ENCODE data around the gene BNC2.
"Not testable (repeated sequence)": the region's sequence is repeated elsewhere in the genome, so short reads cannot be mapped to it uniquely, and the experiment has no call there.

Gene BNC2

GRCh38 chr9:16458696-16459420 is 411.6 kb downstream of the BNC2 start:
- DNase-seq (ENCODE audit: low read depth in 2 of 2), result no peak

DNA sequence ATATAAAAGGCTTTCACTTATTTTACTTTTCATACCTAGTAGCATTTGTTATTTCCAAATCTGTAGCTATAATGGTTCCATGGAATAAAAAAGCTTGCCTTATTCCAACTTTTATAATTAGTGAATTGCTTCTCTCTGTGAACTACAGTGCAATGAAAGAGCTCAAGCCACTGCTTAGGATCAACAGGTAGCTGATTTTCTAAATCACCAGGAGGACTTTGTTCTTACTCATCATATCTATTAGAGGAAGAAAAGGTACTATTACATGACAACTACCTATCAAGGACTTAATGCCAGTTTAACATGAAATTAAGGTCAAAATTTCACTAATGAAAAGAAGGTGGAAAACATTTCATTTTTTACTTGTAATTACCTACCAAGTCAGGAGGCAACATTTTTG is 414.6 kb downstream of the BNC2 start:
- DNase-seq (ENCODE audit: low read depth in 2 of 2), result no peak

- DNase-seq (ENCODE audit: low read depth in 2 of 2), result no peak
Observed at GRCh38 chr9:16453390-16453789, 417.1 kb downstream of the BNC2 start.

DNA sequence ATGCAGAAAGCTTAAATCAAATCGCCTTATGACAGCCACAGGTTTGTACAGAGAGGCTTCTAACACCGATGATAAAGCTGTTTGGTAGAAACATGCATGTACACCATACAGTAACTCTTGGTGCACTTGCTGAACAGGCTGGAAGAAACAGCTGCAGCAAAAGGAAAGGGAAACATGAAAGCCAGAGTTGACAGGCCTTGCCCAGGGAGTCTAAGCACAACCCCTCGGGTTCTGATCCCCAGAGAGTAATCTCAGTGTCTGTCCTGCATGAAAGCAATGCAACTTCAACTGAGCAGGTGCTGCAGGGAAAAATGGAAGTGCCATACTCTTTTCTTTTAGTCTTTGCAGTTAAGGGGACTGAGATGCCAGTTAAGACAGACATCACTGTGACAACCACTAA is 419.9 kb downstream of the BNC2 start:
- no peak for DNase-seq (ENCODE audit: low read depth in 2 of 2)

GRCh38 chr9:16450043-16450442 is 420.4 kb downstream of the BNC2 start:
- DNase-seq (ENCODE audit: low read depth in 2 of 2), result no peak

- DNase-seq (ENCODE audit: low read depth in 2 of 2), result no peak
Observed at GRCh38 chr9:16449076-16449730, 421.3 kb downstream of the BNC2 start.

DNA sequence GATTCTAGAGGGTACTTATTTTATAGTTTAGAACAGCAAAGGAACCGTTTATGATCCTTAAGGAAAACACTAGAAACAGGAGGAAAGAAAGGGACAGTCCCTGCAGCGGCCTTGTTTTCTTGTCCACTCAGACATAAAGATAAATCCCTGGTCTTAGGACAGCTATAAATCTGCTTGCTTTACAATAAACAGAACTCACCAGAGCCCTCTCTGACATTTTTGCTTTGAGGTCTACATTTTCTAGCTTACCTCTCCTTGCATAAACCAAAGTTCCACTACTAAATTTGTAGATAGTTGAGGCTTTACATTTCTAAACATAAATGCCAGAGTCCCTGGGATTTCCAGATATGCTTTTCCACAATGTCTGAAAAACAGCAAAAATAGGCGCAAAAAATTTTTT is 422.5 kb downstream of the BNC2 start:
- no peak for DNase-seq (ENCODE audit: low read depth in 2 of 2)

DNA sequence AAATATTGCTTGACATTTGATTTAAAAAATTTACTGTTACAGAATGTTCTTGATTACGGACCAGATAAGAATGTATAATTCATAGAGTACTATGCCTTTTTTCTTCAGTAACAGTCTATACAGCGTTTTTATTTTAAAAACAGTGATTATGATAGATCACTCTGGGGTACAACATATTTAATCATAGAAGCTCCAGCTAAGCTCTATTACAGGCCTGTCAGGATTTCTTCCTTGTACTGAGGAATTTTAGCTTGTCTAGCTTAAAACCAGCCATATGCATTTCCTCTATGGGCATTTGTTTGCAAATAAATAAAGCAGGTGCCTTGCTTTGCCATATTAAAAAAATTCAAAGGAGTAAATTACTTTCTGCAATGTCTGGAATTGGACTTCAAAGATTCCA is 423.8 kb downstream of the BNC2 start:
- no peak for DNase-seq (ENCODE audit: low read depth in 2 of 2)

GRCh38 chr9:16445141-16445920 is 425.1 kb downstream of the BNC2 start:
- DNase-seq (ENCODE audit: low read depth in 2 of 2), result no peak

DNA sequence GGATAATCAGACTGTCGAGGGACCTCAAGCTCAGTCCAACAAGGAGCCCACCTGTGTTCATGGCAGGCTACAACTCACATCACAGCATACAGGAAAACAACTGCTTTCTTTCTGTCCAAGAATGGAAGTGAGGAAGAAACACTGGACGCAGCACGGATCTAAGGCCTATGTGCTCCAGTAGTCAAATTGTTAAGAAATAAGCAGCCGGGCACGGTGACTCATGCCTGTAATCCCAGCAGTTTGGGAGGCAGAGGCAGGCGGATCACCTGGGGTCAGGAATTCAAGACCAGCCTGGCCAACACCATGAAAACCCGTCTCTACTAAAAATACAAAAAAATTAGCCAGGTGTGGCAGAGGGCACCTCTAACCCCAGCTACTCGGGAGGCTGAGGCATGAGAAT is 427.8 kb downstream of the BNC2 start:
- no peak for DNase-seq (ENCODE audit: low read depth in 2 of 2)

DNA sequence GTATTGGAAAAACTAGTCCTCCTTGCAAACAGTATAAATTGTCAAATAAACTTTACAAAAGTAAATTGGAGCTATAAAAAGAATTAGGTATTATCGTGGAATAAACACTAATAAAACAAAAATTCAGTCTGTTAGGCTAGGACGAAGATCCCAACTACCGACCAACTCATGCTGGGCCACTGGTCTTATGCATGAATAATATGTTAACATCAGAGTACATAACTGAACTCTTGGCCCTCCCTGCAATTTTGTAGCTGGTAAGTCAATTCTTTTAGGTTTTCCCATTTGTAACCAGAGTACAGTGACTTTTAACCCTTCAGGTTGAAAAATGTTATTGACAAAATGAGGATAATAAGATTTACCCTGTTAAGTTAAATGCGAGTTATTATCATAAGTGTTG is 428.7 kb downstream of the BNC2 start:
- DNase-seq (ENCODE audit: low read depth in 2 of 2), result no peak

DNA sequence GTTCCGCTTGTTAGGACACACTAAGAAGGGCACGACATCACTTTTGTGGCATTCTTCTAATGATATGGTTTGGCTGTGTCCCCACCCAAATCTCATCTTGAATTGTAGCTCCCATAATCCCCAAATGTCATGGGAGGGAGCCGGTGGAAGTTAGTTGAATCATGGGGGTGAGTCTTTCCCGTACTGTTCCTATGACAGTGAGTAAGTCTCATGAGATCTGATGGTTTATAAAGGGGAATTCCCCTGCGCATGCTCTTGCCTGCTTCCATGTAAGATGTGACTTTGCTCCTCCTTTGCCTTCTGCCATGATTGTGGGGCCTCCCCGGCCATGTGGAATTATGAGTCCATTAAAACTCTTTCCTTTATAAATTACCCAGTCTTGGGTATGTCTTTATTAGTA is 431.6 kb downstream of the BNC2 start:
- not testable (repeated sequence) for DNase-seq (ENCODE audit: low read depth in 2 of 2)

DNA sequence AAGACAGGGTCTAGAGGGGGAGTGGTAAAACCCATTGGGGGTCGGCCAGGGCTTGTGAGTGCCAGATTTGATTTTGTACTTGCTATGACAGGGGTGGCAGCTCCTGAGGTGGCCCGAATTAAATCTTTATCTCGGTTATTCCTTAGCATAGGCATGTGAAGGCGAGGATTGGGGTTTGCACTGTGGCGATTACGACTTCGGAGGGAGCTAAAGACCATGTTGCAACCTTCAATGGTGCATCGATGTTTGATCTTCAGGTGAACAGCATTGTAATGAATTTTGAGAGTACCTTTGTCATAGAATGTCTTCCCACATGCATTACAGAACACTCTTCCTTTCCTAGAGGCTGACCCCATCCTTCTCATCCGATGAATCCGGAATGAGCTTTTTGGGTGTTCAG is 433.9 kb downstream of the BNC2 start:
- no peak for DNase-seq (ENCODE audit: low read depth in 2 of 2)

- no peak for DNase-seq (ENCODE audit: low read depth in 2 of 2)
Observed at GRCh38 chr9:16434526-16434925, 435.9 kb downstream of the BNC2 start.

DNA sequence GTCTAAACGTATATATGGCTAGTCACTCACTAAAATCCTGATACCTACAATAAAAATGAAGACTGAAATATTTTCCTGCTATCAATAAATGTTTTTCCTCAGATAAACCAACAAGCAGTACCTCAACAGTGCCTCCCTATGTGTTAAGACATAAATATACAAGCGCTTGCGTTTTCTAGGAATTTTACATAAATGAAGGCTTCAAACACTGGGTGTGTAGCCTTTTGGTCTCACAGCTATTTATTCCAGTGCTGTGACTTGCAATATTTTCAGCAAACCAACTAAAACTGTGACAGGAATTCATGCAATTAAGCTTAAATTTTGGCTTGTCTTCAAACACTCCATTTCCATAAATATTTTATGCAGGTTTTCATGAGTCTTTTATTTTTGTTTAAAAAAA is 437.0 kb downstream of the BNC2 start:
- DNase-seq (ENCODE audit: low read depth in 2 of 2), result no peak

DNA sequence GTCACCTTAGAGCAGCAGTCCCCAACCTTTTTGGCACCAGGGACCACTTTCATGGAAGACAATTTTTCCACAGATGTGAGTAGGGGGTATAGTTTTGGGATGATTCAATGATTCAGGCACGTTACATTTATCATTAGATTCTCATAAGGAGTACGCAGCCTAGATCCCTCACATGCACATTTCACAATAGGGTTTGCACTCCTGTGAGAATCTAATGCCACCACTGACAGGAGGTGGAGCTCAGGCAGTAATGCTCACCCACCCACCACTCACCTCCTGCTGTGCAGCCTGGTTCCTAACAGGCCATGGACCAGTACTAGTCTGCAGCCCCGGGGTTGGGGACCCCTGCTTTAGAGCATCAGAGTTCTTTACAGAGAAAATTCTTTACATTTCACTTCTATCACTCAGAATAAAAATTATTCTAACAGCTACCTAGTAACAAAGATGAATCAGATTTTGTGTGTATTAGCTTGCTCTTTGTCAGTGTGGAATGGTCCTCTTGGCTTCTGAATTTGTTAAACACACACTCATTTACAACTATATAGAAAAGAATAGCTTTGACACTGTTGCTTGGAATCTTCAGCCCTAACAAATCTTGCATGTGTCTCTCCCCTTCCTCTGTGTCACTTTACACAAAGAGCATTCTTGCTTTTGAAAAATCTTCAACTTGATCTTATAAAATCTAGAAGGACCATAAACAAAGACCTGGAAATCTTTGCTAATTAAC is 438.6 kb downstream of the BNC2 start:
- DNase-seq (ENCODE audit: low read depth in 2 of 2), result no peak

DNA sequence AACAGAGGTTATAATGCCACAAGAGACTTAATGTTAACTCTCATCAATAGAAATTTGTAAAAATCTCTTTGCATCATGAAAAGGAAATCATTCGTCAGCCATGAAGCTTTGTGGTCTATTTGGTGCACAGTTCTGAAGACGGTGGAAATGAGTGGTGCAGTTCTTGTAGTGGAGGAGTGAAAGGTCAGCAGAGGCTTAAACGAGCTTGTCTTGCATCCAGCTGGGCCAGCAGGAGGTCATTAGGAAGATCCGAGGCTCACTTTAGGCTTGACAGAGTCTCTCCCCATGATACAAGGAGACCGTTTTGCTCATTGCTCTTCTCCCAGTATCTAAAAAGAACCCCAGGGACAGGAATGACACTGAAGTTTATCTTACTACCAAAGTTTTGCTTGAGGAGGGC is 440.8 kb downstream of the BNC2 start:
- DNase-seq (ENCODE audit: low read depth in 2 of 2), result no peak

DNA sequence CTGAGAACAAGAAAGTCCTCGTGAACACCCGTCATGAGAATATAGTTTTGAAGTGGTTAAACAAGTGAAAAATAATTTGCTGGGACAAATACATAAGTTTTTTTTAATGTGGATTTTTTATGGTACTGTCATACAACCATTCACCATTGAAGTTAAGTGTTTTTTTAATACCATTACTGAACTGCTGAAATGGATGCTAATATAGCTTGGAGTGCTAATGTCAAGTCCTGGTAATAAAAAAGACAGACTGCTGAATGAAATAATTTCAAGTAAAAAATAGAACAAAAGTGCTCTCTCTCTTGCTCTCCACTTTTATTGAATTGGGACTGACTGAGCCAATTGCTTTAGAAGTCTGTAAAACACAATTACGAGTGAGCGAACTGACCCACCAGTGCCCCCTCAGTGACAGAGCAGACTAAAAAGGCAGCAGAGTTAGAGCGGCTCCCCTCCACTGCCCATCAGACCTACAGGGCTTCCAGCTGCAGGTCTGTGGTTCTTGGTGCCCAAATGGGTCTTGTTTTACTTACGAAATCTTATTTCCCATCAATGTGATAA is 442.5 kb downstream of the BNC2 start:
- no peak for DNase-seq (ENCODE audit: low read depth in 2 of 2)

DNA sequence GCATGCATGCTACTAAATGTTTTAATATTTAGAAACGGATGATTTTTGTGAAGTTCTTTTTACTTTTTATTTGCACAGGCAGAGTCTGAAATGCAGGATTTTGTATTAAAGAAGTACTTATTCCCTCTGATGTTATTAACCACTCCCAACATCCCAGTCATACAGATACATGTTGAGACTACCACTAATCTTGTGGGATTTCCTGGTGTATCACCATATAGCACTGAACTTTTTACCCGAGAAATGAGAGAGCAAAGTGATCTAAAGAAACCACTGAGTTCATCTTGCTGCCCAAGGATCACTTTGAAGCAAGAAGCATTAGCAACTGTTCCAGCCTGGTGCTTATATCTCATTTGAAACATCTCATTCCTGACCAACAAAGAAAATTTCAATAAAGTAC is 443.8 kb downstream of the BNC2 start:
- no peak for DNase-seq (ENCODE audit: low read depth in 2 of 2)

GRCh38 chr9:16425562-16426231 is 444.8 kb downstream of the BNC2 start:
- no peak for DNase-seq (ENCODE audit: low read depth in 2 of 2)

DNA sequence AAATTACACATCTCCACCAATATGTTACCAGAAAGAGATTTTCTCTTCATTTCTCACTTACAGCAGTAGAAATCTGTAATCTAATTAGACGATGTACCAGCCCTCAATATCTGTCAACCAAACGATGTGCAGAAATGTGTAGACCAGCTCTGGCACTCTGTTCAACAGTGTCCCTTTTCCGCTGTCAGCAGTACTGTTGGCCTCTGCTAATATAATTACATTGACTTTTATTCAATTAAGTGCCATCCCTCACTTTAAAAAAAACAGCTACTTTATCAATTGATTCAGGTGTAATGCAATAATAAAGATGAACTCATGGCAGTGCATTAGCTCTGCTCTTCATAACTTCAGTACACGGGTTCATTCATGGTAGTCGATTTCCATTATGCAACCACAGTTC is 448.4 kb downstream of the BNC2 start:
- DNase-seq (ENCODE audit: low read depth in 2 of 2), result no peak

Data from stimulated activated CD8-positive, alpha-beta memory T cell treated with anti-CD3 and anti-CD28 coated beads, Interleukin-15, amount 100 ng/mL, for 48 hours (primary cell).